GM13977 (cell line): ENCODE data around the gene ZMIZ1.

Experiments used
- DNase-seq: peaks from one replicate; pipeline ENCODE4 v3.0.0; 2012; ENCODE audit warnings: low spot score
- CTCF ChIP-seq: IDR thresholded peaks from 2 replicates; pipeline ENCODE4 v1.5.1; 2012; ENCODE audit warnings: mild to moderate bottlenecking, control low read depth; ENCODE audit not compliant: insufficient read depth; ENCODE audit errors: extremely low read depth, missing control alignments
- in situ Hi-C: fragments of 300-500 bp; cut with MboI; formaldehyde crosslinking; loops from one replicate; pipeline ENCODE4 v1.12.0; 2022; ENCODE audit warnings: low sequenced_read_pairs, low pct_unique_long_range_greater_than_20kb, mixed read lengths, inconsistent platforms; ENCODE audit not compliant: unreplicated experiment

The ZMIZ1 gene

GRCh38 chr10:79067241-79068202, 1.2 kb upstream of the ZMIZ1 start:
- in situ Hi-C loops: no loop called here
- TF ChIP-seq CTCF: peak; percentile 13
- peak; percentile 91 for DNase-seq

- no peak for TF ChIP-seq CTCF
- in situ Hi-C loops: no loop called here
- peak; percentile 65 for DNase-seq
These were observed 584 bp upstream of the ZMIZ1 start for GRCh38 chr10:79068203-79068561.

GRCh38 chr10:79069325-79070080, 737 bp downstream of the ZMIZ1 start:
- peak; percentile 71 for DNase-seq
- TF ChIP-seq CTCF: no peak
- in situ Hi-C loops: no loop called here

GRCh38 chr10:79070081-79070605, 1.4 kb downstream of the ZMIZ1 start:
- TF ChIP-seq CTCF: no peak
- in situ Hi-C loops: no loop called here
- peak; percentile 52 for DNase-seq

- in situ Hi-C loops: no loop called here
- DNase-seq: no peak
These were observed 2.0 kb downstream of the ZMIZ1 start for GRCh38 chr10:79070606-79071395.

More at GRCh38 chr10:79070606-79071395, 2.0 kb downstream of the ZMIZ1 start:
- no peak for TF ChIP-seq CTCF
